ENCODE data around the gene GPR37.

GPR37 gene

DNA sequence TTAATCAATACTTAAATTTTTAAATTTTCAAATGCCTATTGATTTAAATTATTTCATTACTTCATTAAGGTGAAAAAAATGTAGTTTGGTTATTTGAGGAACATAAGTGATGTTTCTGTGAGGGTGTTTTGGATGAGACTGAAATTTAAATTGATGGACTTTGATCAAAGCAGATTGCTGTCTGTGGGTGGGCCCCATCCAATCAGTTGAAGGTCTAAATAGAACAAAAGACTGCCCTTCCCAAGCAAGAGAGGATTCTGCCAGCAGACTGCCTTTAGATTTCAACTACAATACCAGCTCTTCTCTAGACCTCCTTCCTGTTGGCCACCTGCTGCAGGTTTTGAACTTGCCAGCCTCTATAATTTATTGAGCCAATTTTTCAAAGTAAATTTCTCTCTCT is 14.5 kb upstream of the GPR37 start:
- no peak for DNase-seq (ENCODE audit: low spot score)

DNA sequence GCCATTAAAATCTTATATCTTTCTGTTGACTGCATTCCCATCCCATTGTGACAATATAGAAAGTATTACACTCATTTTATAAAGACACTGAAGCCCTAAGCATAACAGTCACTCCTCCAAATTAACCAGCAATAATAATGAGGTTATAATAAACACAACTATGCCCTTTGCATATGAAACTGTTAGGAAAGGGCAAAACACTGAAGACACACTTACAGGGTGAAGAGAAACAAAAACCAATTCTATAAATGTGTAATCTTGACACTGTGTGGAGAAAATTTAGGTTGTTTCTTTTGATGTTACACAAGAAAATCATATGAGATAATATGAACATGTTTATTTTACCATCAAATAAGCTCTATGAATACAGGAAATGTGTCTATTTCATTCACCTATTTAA is 14.0 kb upstream of the GPR37 start:
- DNase-seq (ENCODE audit: low spot score), result no peak

DNA sequence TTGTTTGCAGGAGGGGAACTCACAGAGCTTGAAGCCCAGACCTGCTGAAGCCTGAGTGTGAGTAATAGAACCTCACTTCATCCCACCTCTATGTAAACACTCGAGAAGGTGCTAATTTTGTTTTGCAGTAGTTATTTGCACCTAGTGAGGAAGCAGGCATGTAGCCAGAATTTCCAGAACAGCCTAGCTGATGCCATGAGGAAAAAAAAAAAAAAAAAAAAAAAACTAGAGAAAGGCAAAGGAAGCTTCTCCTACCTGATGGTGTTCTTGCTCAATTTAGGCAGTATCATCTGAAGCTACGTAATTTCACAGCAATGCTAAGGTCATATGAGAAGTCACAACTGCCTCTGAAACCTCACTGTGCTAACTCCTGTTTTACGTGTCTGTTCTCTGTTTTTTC is 13.6 kb upstream of the GPR37 start:
- DNase-seq (ENCODE audit: low spot score), result no peak

DNA sequence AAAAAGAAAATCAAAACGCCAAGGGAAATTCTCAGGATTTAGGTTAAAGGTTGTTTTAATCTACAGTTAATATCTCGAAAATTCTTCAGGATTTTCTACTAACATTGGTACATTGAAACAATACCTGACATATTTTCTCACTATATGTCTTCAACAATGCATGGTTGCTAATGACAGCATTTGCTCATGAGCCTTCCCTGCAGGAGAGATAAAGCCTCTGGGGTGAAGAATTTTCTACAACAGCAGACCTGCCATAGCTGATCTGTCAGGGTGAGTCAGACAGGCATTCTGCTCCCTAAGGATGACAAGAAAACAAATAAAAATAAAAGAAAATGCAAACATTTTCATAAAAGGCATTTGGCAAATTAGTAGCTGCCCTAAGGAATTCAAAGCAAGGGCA is 11.7 kb upstream of the GPR37 start:
- DNase-seq (ENCODE audit: low spot score), result peak; percentile 24

DNA sequence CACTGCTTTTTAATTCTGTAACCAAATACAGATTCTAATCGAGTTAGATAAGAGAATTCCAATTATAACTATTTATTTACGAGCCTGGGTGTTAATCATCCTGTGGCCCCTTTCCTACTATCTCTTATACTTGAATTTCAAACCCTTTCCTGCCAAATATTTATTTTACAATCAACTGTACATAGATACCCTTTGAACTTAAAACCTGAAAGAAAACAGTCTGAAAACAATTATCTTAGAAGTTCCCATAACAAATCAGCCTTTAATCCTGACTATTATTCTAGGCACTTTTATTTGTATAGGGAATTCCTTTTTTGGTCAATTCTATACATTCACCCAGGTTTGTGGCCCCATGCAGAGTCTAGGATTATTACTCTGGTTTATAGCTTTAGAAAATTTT is 10.6 kb upstream of the GPR37 start:
- DNase-seq (ENCODE audit: low spot score), result no peak

DNA sequence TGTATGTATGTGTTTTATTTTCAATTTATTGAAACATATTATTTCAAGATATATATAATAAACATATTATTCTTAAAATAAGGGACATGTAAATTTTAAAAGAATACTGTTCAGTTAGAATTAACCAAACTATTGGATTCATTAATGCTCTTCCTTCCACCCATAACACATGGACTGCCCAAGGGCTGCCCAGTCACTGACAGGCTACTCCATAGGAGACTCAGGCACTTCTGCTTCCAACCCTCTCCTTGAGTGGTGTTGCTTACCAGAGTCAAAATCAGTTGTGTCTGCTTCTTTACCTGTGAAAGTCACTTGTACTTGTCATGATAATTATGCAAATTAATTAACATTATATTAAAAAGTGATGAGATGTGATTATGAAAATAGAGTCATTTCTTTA is 9.8 kb upstream of the GPR37 start:
- DNase-seq (ENCODE audit: low spot score), result no peak

DNA sequence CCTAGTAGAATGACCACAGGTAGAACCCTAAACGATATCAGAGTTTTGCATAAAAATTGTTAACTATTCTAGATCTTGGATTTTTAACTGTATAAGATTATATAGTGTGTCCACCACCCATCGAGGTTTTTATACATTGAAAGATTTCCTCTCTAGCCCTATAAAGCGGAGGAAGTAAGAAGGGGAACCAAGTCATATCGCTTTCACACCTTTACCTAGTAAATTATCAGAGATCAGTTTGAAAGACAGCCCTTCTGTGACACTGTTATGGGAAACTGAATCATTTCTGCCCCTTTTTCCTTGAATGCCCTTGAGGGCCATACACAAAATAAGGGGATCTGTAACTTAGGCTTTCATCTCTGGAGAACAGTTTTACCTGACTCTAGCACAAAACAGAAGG is 8.3 kb upstream of the GPR37 start:
- DNase-seq (ENCODE audit: low spot score), result no peak

DNA sequence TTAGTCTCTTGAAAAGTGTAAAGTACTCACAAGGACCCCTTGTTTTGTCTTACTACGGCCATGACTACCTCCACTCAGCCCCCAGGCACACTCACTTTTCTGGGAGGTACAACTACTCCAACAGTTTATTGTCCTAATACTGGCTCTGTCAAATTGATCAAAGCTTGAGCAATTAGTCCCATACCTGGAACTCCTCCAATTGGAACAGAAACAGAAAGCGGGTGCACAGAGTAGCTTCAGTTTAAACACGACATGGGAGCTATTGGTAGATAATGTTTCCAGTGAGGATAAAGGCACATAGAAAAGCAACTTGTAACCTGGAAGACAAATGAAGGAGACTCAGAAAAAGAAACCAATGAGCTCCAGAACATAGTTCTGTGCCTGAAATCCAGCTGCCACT is 7.7 kb upstream of the GPR37 start:
- DNase-seq (ENCODE audit: low spot score), result no peak

DNA sequence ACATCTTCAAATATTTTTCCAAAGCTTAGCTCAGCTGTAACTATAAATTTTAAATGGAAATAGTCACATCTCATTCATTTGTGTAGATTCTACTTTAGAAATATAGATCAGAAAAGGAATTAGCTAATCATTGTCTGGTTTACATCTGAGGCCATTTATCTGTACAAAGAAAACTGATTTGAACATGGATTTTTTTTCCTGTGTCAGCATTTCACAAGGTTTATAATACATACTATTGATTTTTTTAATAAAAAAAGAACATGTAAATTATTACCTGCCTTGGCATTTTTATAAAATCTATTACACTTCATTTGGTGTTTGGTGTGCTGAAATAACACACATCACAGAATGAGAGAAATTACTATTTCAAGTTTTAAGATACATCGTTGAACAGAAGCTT is 3.5 kb upstream of the GPR37 start:
- DNase-seq (ENCODE audit: low spot score), result no peak

DNA sequence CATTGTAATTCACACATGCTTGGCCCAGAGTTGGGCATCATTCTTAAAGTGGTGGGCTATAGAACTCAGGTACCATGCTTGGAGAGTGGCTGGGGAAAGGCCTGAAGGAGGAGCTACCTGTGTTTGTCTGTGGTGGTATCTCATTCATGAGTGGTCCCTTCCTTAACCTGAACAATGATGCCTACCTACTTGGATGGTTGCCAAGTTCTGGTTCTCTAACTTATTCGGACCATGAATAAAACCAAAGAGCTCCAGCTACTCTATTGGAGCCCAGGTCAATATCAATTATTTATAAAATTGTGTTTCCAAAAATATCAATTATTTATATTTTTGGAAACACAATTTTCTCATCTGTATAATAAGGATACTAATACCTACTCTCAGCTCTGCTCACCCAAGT is 2.9 kb upstream of the GPR37 start:
- DNase-seq (ENCODE audit: low spot score), result no peak

DNA sequence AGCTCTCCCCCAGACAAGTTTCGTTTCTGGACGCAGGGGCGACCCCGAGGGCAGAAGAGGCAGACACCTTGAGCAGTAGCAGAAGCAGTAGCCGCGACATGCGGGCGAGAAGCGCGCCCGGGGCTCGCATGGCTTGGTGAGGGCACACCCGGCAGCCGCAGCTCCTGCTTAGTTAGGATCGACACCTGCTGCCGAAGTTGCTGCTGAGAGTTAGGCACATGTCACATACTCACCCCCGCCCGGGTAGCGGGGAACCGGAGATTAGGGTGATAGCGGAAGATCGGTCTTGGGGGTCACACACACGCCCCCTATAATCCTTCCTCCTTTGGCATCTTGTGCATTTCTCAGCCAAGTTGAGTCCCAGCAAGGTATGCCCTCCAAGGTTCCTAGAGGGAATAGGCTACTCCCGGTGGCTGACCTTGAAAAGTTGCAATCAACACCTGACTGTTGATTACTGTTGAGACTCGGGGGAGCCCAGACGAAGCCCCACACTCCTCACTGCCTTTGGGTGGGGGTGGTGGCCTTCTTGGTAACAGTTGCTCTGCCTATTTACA is 668 bp downstream of the GPR37 start:
- no peak for DNase-seq (ENCODE audit: low spot score)

DNA sequence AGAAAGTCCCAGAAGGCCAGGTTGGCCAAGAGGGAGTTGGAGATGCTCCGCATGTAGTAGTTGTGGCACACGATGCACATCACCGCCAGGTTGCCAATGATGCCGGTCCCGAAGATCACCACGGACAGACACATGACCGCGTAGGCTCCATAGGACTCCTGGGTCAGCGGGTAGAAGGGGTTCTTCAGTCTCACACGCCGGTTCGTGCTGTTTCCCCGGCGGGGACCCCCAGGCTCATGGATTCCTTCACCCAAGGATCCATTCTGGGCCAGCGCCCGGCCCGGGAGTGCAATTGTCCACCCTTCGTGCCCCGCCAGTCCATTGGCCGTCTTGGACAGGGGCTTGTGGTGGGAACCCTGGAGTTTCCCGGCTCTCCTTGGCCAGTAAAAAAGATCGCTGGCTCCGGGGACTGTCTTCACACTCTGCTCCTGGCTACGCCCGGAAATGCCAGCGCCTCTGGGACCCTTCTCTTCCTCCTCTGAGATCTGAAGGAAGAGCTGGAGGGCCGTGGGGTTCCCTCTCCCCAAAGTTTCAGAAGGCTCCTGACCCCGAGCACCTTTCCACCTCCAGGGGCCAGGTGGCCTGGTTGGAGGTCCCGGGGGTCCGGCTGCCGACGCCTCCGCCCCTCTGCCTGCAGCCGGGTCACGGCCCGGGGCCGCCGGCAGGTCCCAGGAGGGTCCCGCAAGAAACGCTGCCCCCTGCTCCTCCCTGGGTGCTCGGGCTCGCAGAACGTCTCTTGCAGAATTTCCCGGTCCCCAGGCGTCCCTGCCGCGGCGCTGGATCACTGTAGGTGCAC is 1.3 kb downstream of the GPR37 start:
- DNase-seq (ENCODE audit: low spot score), result no peak

DNA sequence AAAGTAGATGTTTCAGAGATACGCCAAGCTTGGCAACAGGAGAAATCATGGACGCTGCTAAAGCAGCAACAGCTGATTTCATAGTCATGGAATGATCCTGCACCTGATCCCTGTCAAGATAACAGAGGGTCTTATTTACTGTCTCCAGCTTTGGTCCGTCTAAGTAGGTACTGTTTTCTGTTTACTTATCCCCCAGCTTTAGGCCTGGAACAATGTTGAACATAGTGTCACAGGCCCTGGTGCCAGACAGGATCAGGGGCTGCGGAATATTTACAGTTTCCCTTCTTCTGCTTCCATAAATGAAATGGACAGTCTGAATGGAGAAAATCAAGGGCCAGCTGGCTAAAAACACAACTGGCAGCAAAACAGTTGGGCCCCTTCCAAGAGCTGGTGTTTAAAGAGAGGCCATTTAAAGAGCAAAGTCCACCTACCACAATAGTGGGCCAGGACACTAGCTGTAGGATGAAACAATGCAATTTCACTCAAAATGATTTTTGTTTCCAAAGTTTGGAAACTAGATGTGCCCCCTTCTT is 2.9 kb downstream of the GPR37 start:
- DNase-seq (ENCODE audit: low spot score), result no peak

DNA sequence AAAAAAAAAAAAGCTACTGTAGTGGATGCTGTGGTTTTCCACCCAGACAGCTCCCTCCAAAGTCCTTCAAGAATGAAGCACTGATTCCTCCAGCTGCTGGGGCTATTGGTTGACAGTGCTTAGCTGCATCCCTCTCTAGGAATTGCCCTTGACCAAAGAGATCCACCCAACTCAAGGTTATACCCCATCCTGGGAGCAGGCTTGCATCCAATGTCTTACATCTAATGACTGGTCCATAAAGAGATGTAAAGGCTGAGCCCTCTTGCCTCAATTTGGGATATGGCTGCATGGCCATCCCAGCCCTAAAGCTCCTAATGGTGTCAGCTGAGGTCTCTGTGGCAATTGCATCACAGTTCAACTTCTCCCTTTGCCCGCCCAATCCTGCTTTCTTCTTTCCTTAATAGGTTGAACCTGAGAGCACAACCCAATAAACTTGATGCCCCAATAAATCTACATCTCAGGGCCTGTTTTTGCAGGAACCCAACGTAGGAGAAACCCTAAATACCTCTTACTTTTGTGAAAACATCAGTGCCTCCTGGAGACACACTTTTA is 4.4 kb downstream of the GPR37 start:
- no peak for DNase-seq (ENCODE audit: low spot score)

DNA sequence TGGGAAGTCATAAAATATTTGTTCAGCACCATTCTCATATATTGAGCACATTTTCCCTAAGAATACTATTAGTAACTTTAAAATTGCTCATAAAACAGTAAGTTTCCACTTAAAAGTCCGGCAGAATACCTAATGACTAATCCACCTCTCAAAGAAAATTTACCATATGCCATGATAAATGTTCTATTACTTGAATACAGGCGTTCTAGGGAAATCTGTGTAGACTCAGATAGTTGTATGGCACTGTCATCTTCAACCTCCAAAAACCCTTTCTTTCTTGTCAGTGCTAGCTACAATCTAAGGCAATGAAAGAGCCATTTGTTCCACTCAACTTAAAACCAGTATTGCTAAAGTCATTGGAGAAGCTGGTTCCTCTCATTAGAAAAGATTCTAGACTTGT is 7.3 kb downstream of the GPR37 start:
- peak; percentile 43 for DNase-seq (ENCODE audit: low spot score)

DNA sequence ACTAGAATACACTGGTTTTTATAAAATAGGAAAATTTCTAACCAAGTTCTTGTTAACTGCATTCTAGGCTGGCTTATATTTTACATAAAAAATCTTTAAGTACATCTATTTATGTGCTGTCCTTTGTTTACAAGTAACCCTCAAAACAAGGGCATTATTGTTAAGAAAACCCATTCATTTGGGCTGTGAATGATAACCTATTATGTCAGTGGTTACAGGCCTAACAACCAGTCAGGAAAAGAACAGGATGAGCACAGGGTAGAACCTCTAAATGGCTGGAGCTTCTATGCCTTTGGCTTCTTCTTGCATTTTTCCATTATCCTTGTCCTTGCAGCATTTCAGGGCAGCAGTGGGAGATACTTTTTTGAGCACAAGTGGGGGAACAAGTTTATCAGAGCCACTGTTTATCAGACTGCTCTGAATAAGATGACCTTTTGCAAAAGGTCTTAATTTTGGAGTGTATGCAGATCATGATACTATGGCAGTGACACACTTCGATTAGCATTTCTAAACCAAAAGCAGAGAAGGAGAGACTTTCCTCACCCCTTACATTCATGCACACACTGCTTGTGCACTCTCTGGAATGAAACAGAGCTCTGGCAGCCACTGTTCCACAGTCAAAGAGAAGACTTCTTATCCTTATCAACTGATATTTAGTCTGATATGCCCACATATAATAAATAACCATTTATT is 10.9 kb downstream of the GPR37 start:
- DNase-seq (ENCODE audit: low spot score), result peak; percentile 64

DNA sequence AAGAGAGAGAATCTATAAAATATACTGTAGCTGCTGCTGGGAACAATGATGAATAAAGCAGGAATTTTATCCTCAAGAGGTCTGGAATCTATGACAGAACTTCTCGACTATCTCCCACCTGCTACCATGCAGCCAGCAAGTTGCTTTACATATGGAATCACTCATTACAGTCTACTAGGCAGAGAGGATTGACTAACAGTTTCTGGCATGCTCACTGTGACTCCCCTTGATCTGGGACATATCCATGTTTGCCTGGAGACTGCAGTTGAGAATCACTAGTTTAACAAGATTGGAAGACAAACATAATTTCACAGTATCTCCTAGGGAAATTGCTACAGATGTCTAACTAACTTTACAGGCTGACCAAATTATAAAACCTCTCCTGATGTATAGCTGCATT is 13.3 kb downstream of the GPR37 start:
- no peak for DNase-seq (ENCODE audit: low spot score)

DNA sequence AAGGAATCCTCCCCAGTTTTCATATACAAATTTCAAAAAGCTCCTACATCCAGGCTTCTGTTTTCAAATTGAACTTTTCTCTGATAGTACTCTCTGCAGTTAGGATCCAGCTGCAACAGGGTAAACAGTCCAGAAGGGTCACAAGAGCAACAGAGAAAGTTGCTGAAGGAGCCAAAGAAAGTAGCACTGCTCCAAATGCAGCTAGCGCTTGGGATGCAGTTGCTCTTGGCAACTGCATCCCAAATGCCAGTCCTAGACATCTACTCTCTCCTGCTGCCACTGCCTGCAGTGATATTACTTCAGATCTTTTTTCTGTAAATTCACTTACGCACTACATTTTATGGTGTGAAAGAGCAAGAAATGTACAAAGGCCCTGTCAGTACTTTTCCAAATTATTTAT is 14.6 kb downstream of the GPR37 start:
- DNase-seq (ENCODE audit: low spot score), result no peak

DNA sequence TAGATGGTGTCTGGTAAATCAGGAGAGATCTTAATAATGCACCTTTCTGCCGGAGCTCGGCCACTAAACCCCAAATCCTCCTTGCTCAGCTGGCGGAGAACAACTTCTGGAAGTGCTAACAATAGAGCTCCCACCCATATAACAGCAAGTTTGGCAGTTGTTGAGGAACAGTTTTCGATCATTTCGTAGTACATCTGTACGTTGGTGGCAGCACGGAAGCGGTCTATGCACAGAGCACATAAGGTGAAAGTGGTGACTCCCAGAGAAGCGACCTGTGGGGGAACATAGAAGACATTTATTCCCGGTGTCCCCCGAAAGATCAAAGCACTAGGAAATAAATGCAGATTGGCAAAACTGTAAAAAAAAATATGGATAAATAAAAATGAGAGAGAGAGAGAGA is 18.5 kb downstream of the GPR37 start:
- no peak for DNase-seq (ENCODE audit: low spot score)

DNA sequence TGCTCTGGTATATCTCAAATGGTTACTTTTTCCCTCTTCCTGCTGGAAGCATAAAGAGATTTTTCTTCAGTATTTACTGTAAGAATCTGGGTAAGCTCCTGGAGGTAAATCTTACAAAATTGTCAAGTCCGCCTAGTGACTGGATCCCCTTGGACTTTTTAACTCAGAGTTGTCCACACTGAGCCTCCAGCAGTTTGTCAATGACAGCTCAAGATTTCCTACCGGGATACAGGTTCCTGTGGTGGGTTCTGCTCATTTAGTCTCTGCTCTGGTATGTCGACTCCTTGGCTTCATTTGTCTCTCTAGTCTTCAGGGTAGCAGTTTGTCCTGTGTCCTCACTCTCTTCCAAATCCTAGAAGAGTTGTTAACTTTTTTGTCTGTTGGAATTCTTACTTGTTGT is 27.0 kb downstream of the GPR37 start:
- no peak for DNase-seq (ENCODE audit: low spot score)

DNA sequence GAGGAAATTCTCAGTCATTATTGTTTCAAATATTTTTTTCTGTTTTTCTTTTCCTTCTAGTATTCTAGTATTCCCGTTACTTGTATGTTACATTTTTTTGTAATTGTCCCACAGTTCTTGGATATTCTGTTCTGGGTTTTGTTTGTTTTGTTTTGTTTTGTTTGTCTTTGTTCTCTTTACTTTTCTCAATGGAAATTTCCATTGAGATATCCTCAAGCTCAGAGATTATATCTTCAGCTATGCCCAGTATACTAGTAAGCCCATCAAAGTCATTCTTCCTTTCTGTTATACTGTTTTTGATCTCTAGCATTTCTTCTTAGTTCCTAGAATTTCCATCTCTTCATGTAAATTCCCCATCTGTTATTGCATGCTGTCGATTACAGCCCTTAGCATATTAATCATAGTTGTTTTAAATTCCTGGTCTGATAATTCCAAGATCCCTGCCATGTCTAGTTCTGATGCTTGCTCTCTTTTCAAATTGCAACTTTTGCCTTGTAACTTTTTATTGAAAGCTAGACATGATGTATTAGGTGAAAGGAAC is 27.8 kb downstream of the GPR37 start:
- no peak for DNase-seq (ENCODE audit: low spot score)

DNA sequence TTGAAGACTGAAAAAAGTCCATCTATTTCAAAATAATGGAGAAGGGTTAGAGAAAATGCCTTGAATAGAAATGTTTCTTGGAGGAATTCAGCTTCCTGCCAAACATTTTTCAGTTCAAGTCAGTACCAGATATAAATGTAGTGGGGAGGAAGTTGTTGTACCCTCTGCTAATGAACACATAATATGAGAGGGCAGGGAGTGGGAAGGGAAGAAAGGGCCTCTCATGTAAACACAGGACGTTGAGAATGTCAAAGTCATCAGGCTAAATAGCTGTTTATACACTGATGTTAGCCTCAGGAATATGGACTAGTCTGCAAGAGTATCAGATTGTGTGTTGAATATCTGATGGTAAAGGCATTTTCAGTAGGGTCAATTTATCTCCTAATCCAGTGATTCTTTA is 37.0 kb downstream of the GPR37 start:
- DNase-seq (ENCODE audit: low spot score), result no peak
